Upper lobe of left lung (tissue), 6 donors: ENCODE data around the gene TRPM2. TPM values are rescaled to one million over a fixed set of nuclear protein-coding genes. Genes with fewer than 3 reads are reported as not detected.
"Not testable (repeated sequence)": the region's sequence is repeated elsewhere in the genome, so short reads cannot be mapped to it uniquely, and the experiment has no call there.

Experiments
- ATAC-seq, 2 donors: fragments of 200-7000 bp; cut with Tn5 transposase; one replicate each; pipeline ENCODE4 v1.9.1; 2022; ENCODE audit warnings: mild to moderate bottlenecking in 2 of 2, moderate library complexity in 2 of 2; ENCODE audit not compliant: low FRiP score in 2 of 2
- DNase-seq, 2 donors: peaks; one replicate each; pipeline ENCODE4 v3.0.0-alpha.2; 2019 to 2020
- H3K27ac ChIP-seq, 4 donors: fragments of 200-600 bp; sonication (generic); one replicate each; pipeline ENCODE4 v1.5.1; 2016 to 2019
- H3K27me3 ChIP-seq, 4 donors: fragments of 200-600 bp; sonication (generic); one replicate each; pipeline ENCODE4 v1.5.1; 2017 to 2019
- H3K36me3 ChIP-seq, 4 donors: fragments of 200-600 bp; sonication (generic); one replicate each; pipeline ENCODE4 v1.5.1; 2016 to 2019
- H3K4me1 ChIP-seq, 4 donors: fragments of 200-600 bp; sonication (generic); one replicate each; pipeline ENCODE4 v1.5.1; 2018 to 2019
- H3K4me3 ChIP-seq, 4 donors: fragments of 200-600 bp; sonication (generic); one replicate each; pipeline ENCODE4 v1.5.1; 2017 to 2019; ENCODE audit warnings: mild to moderate bottlenecking in 2 of 4, moderate library complexity in 1 of 4
- H3K9me3 ChIP-seq, 4 donors: fragments of 200-600 bp; sonication (generic); one replicate each; pipeline ENCODE4 v1.5.1; 2018 to 2019
- CTCF ChIP-seq, 6 experiments: fragments of 450-650 bp in 4 of 6; fragments of 200-600 bp in 2 of 6; sonication (generic) in 2 of 6; IDR thresholded peaks; one replicate each; pipeline ENCODE4 v1.5.1; 2016 to 2019; ENCODE audit warnings: antibody characterized with exemption in 6 of 6
- EP300 ChIP-seq, 4 donors: sonication (generic); formaldehyde crosslinking; IDR thresholded peaks; one replicate each; pipeline ENCODE4 v1.5.1; 2017; ENCODE audit warnings: antibody characterized with exemption in 4 of 4, control low read depth in 2 of 4
- POLR2A ChIP-seq, 4 donors: fragments of 450-650 bp; IDR thresholded peaks; one replicate each; pipeline ENCODE4 v1.5.1; 2016 to 2017; ENCODE audit warnings: antibody characterized with exemption in 4 of 4, mild to moderate bottlenecking in 2 of 4
- POLR2AphosphoS5 ChIP-seq, 2 donors: sonication (generic); formaldehyde crosslinking; IDR thresholded peaks; one replicate each; pipeline ENCODE4 v1.5.1; 2017; ENCODE audit warnings: antibody characterized with exemption in 2 of 2
- WGBS, 2 donors: methylation state at CpG; one replicate each; pipeline ENCODE4 v1.1.5; 2017 to 2018; 5-methylcytosine and 5-hydroxymethylcytosine counted together
- total RNA-seq, 6 donors: library from RNA; depleted of rRNA in 4 of 6; stranded (reverse); fragments of >200 nt in 4 of 6; gene quantifications; one replicate each; pipeline versions ENCODE4 v1.1.0 to v1.2.1, GENCODE V29; 2016 to 2021
- donor health status: DM: no; HTN: no; CAD: no; lungs with moderate emphysema.
- donor health status: DM: no; HTN: yes; CAD: no; lungs with severe emphysema.

The TRPM2 gene
- total RNA-seq, 6 donors from 2014 or later, result 2.2 to 37.7 (median 12.7) TPM

- Histone ChIP-seq H3K27ac (no peak overlapping the region), H3K4me1 (no peaks in the 10 kb centered on the region), H3K9me3 (no peaks in the 10 kb centered on the region), H3K4me3 (no peak overlapping the region), H3K36me3 (peaks cover 0 to 13% (median 0%) of the 10 kb centered on the region in 4 donors), H3K27me3 (no peaks in the 10 kb centered on the region)
- ATAC-seq (peak in 1 of 2 donors; percentile 13), DNase-seq (peak in 1 of 2 donors; percentile 19)
- TF ChIP-seq POLR2AphosphoS5 (IDR thresholded peaks at IDR 0.05) (no peak), POLR2A (IDR thresholded peaks at IDR 0.05) (no peak), EP300 (IDR thresholded peaks at IDR 0.05) (no peak)
- 68 to 77% methylated on average over 5 to 14 of the region's 14 CpGs for WGBS, 2 donors
Measured at GRCh38 chr21:44400791-44401385, 47.5 kb downstream of the TRPM2 start.

- Histone ChIP-seq H3K4me1 (no peaks in the 10 kb centered on the region), H3K4me3 (no peak overlapping the region), H3K27me3 (no peaks in the 10 kb centered on the region), H3K36me3 (peaks cover 0 to 14% (median 0%) of the 10 kb centered on the region in 4 donors), H3K9me3 (no peaks in the 10 kb centered on the region), H3K27ac (no peak overlapping the region)
- ATAC-seq, result no peak
- TF ChIP-seq POLR2AphosphoS5 (IDR thresholded peaks at IDR 0.05) (no peak), EP300 (IDR thresholded peaks at IDR 0.05) (no peak), POLR2A (IDR thresholded peaks at IDR 0.05) (no peak), CTCF (IDR thresholded peaks at IDR 0.05) (no peak)
- WGBS, 2 donors, result 81 to 83% methylated on average over 25 to 30 of the region's 32 CpGs
- DNase-seq, result peak in 1 of 2 donors; percentile 66
Measured at GRCh38 chr21:44401386-44402160, 48.2 kb downstream of the TRPM2 start.

- 82 to 100% methylated on average over 3 to 14 of the region's 17 CpGs for WGBS, 2 donors
- no peaks in the 10 kb centered on the region for H3K27me3 ChIP-seq
- no peaks in the 10 kb centered on the region for H3K9me3 ChIP-seq
- H3K36me3 ChIP-seq, result peaks cover 0 to 14% (median 0%) of the 10 kb centered on the region in 4 donors
- no peaks in the 10 kb centered on the region for H3K4me1 ChIP-seq
- no peak overlapping the region for H3K4me3 ChIP-seq
- TF ChIP-seq POLR2A (IDR thresholded peaks at IDR 0.05), result no peak
- no peak for TF ChIP-seq EP300 (IDR thresholded peaks at IDR 0.05)
- no peak for TF ChIP-seq CTCF (IDR thresholded peaks at IDR 0.05)
- TF ChIP-seq POLR2AphosphoS5 (IDR thresholded peaks at IDR 0.05), result no peak
- ATAC-seq (no peak), DNase-seq (peak in 1 of 2 donors; percentile 30)
- no peak overlapping the region for H3K27ac ChIP-seq
Measured at GRCh38 chr21:44402323-44403105, 49.1 kb downstream of the TRPM2 start.

- ATAC-seq (no peak), DNase-seq (peak in 1 of 2 donors; percentile 36)
- 90 to 96% methylated on average over 3 of the region's 3 CpGs for WGBS, 2 donors
- H3K9me3 ChIP-seq, result no peaks in the 10 kb centered on the region
- TF ChIP-seq CTCF (IDR thresholded peaks at IDR 0.05) (no peak), EP300 (IDR thresholded peaks at IDR 0.05) (no peak), POLR2A (IDR thresholded peaks at IDR 0.05) (no peak), POLR2AphosphoS5 (IDR thresholded peaks at IDR 0.05) (no peak)
- H3K27me3 ChIP-seq, result no peaks in the 10 kb centered on the region
- H3K36me3 ChIP-seq, result peaks cover 0 to 14% (median 0%) of the 10 kb centered on the region in 4 donors
- no peak overlapping the region for H3K27ac ChIP-seq
- H3K4me3 ChIP-seq, result no peak overlapping the region
- no peaks in the 10 kb centered on the region for H3K4me1 ChIP-seq
Measured at GRCh38 chr21:44403106-44404020, 49.9 kb downstream of the TRPM2 start.

GRCh38 chr21:44404482-44404881, 51.1 kb downstream of the TRPM2 start:
- not testable (repeated sequence) for H3K4me3 ChIP-seq, H3K27me3 ChIP-seq, ATAC-seq, H3K4me1 ChIP-seq, H3K27ac ChIP-seq, H3K9me3 ChIP-seq, DNase-seq
- 88 to 89% methylated on average over 7 of the region's 7 CpGs for WGBS, 2 donors
- H3K36me3 ChIP-seq, result peaks cover 0 to 11% (median 0%) of the 10 kb centered on the region in 4 donors
